TTC549 (cell line): ENCODE measurements around the gene ZNF287.
"Not testable (repeated sequence)": the region's sequence is repeated elsewhere in the genome, so short reads cannot be mapped to it uniquely, and the experiment has no call there.

Experiments used
- FAIRE-seq: peaks from 2 replicates; lab custom pipeline; 2012; peaks lifted over from hg19 to GRCh38; lab: Jason Lieb, UNC

ZNF287 gene

DNA sequence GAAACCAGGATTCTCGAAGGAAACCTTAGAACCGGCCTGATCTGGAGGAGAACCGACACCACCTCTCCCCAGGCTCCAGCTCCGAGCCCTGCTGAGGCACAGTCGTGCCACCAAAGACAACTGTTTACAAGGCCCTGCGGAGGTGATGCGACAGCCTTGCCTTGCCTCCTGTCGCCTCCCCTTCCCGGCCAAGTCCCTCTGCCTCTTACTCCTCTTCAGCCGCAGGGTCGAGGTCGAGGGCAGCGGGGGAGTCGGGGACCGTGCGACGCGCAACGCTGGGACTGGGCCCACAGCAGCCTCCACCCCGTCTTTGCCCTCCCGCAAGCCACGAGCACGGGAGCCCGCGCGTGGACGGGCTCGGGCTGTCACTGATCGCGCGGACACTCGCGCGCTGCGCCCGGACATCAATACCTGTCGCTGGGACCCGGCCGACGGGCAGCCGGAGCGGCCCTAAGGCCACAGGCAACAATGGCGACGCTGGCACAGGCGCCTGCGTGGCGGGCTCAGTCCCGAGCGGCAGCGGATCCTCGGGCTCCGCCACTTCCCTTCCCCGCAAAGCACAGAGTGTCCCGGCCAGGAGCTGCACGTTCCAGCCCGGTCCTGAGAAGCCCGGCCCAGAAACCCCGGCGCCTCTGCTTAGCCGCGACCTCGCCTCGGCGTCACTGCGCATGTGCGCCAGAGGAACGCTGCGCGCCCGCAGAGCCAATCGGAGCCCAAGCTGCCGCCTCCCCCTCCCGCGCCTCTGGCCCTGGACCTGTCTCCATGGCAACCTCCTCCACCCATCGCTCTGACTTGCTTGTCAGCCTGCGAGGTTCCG lies at the start of gene ZNF287:
ZNF287 (minus strand) TSS at position 664 of the 817 bp plus-strand sequence. CDS start 1,473 bp downstream, outside the sequence.
- peak; percentile 5 for FAIRE-seq

DNA sequence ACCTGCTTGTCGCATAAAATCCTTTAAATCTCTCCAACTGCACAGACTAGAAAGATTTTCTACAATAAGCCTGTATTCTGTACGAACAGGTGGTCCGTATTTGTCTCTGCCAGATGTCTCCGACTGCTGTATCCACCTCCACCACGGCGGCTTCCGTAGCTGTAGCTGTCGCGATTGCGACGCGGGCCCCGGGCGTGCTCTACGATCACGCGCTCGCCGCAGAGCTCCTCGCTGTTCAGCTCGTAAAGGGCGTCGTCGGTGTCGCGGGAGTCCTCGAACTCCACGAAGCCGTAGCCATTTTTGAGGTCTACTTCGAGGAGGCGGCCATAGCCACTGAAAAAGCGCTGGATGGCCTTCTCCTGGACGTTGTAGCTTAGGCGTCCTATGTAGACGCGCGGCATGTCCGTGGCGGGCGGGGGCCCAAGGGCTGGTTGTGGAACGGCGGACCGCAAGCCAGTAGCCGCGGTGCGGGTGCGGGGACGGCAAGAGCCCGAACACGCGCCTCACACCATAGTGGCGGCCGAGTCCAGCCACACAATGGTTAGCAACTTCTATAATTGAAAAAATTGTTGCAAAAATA lies 48.6 kb upstream of the ZNF287 start:
- no peak for FAIRE-seq

DNA sequence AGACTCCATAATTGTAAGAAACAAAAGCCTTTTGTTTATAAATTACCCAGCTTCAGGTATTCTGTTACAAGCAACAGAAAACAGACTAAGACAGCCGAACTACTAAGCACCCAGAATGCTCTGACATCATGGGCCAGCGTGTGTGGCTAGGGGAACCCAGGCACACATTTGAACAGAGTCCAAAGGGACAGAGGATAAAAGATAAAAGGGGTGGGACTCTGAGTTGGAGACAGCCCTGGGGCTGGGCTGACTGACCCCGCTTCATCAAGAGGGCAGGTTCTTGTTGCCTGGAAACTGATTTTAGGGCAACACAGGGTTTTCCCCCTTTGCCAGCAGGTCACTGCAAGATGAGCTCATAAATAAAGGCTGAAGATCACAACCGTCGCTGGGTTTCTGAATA lies 30.5 kb upstream of the ZNF287 start:
- no peak for FAIRE-seq

- FAIRE-seq, result no peak
Observed at GRCh38 chr17:16593356-16594102, 24.5 kb upstream of the ZNF287 start.

GRCh38 chr17:16589097-16589969 lies 20.3 kb upstream of the ZNF287 start:
- FAIRE-seq, result no peak

- FAIRE-seq, result no peak
Observed at GRCh38 chr17:16585796-16586195, 16.8 kb upstream of the ZNF287 start.

GRCh38 chr17:16584273-16584995 lies 15.4 kb upstream of the ZNF287 start:
- no peak for FAIRE-seq

DNA sequence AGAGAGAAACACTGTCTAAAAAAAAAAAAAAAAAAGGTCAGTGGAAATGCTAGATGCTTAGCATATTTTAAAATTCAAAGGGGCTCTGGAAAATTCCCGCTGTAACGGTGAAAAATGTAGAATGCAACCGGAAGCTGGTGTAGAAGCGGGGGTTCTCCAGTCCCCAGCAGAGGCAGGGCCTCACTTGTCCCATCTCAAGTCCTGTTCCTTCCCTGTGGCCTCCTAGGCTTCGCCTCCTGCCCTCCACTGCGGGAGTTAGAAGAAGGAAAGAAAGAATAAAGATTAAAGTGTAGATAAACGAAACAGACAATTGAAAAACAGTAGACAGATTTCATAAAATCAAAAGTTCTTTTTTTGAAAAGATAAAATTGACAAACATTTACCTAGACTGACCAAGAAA lies 14.8 kb upstream of the ZNF287 start:
- FAIRE-seq, result no peak

- FAIRE-seq, result no peak
Observed at GRCh38 chr17:16573466-16573865, 4.5 kb upstream of the ZNF287 start.

DNA sequence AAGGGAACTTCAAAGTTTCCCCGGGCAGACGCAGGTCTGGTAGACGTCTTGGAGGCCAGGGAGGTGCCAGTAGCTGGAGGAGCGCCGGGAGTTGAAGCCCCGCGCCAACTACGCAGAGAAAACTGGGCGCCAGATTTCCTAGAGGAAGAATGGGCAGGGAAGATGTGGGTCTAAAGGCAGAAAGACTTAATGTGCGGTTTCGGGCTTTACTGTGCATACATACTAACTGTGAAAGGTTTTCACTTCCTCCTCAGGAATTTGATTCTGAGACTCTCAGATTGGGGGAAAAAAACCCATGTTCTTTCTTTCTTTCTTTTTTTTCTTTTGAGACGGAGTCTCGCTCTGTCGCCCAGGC lies 331 bp upstream of the ZNF287 start:
- no peak for FAIRE-seq

DNA sequence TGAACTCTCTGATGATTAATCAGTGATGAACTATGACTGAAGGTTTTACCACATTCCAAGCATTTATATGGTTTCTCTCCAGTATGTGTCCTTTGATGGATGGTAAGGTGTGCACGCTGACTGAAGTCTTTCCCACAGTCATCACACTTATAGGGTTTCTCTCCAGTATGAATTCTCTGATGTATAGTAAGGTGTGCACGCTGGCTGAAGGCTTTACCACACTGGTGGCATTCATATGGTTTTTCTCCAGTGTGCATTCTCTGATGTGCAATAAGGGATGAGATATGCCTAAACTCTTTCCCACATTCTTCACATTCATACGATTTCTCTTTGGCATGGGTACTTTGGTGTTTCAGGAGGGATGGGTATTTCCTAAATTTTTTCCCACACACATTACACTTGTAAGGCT lies 16.4 kb downstream of the ZNF287 start:
- no peak for FAIRE-seq

DNA sequence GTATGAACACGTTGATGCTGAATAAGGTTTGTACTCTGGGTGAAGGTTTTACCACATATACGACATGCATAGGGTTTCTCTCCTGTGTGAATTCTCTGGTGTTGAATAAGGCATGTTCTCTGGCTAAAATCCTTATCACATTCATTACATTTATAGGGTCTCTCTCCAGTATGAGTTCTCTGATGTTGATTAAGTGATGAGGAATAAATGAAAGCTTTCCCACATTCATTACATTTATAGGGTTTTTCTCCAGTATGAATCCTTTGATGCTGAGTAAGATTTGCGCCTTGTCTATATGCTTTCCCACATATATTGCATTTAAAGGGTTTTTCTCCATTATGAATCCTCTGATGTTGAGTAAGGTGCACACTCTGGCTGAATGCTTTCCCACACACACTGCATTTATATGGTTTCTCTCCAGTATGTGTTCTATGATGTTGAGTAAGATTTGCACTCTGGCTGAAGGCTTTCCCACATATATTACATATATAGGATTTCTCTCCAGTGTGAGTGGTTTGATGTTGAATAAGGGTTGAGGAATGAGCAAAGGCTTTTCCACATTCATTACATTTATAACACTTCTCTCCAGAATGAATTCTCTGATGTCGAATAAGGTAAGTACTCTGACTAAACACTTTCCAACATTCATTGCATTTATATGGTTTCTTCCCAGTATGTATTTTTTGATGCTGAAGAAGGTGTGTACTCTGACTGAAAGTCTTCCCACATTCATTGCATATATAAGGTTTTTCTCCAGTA lies 16.9 kb downstream of the ZNF287 start:
- no peak for FAIRE-seq

DNA sequence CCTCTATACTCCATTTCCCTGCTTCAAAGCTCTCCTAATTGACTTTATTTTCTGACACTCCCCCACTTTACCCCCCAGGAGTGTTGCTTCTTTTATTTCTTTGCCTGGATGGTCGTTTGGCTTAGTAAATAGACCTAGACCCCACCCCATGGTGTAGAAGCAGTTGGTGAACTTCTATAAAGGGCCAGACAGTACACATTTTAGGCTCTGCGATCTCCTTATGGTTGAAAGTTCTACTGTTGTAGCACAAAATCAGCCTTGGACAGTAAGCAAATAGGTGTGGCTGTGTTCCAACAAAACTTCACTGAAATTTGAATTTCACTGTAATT lies 31.9 kb downstream of the ZNF287 start:
- no peak for FAIRE-seq

GRCh38 chr17:16534236-16534635 lies 34.8 kb downstream of the ZNF287 start:
- FAIRE-seq, result no peak

GRCh38 chr17:16529906-16530305 lies 39.1 kb downstream of the ZNF287 start:
- no peak for FAIRE-seq

DNA sequence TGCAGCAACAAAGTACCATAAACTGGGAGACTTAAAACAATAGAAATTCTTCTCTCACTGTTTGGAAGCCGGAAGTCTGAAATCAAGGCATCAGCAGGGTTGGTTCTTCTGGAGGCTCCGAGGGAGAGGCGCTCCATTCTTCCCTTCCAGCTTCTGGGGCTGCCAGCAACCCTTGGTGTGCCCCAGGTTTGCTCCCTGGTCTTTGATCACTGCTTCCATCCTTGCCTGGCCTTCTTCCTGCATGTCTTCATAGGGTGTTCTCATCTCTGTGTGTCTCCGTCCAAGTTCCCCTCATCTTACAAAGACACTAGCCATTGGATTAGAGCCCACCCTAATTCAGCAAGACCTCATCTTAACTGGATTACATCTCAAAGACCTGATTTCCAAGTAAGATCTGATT lies 41.7 kb downstream of the ZNF287 start:
- no peak for FAIRE-seq

- not testable (repeated sequence) for FAIRE-seq
Observed at GRCh38 chr17:16525556-16525955, 43.4 kb downstream of the ZNF287 start.

DNA sequence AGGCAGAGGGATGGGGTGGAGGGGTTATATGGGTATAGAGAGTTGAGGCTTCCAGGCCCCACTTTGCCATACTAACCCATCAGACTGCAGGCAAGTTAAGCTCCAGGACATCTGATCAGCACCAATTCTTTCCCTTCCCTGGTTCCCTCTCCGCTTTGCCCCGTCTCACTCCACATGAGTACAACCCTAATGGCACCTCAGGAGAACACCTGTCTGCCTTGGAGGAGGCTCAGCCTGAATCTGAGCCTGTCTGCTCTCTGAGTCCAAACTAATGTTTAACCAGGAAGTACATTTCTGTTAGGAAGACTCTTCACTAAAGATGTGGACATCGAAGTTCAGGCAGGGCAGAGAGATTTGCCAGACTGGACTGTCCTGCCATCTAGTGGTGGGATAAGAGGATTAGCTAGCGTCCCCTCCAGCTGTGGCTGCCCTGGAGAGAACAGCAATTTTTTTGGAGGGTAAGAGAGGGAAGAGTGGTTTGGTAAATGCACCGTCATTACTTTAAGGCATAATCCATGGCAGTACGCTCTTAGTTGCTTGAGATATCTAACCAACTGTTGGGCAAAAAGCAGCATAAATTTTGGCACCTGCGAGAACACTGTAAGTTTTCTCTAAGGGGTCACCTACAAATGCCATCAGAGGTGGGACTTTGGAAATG lies 47.8 kb downstream of the ZNF287 start:
- peak; percentile 72 for FAIRE-seq

GRCh38 chr17:16519021-16519420 lies 50.0 kb downstream of the ZNF287 start:
- FAIRE-seq, result no peak

GRCh38 chr17:16517477-16517876 lies 51.5 kb downstream of the ZNF287 start:
- no peak for FAIRE-seq
